ENCODE data around the gene OBSL1.

OBSL1 gene

DNA sequence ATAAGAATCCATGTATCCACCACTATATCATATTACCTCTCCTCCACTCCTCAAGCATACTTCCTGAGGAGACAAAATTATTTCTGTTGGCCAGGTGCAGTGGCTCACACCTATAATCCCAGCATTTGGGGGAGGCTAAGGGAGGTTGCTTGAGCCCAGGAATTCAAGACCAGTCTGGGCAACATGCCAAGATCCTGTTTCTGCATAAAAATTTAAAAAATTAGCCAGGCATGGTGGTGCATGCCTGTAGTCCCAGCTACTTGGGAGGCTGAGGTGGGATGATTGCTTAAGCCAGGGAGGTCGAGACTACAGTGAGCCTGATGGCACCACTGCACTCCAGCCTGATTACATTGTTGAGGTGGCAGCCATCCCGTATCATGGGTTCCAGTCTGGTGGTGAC, 10.0 kb upstream of the OBSL1 start:
- TF ChIP-seq POLR2AphosphoS5 (IDR thresholded peaks at IDR 0.05; ENCODE audit: borderline replicate concordance, low read depth, low read length) = no peak
- no peak for TF ChIP-seq EZH2 (IDR thresholded peaks at IDR 0.05)
- TF ChIP-seq FOXP2 (optimal IDR thresholded peaks at IDR 0.05; ENCODE audit: control extremely low read depth, extremely low read length, insufficient read depth) = no peak
- H3K4me3 ChIP-seq = no peak overlapping the region
- DNase-seq (ENCODE audit: low read depth, low spot score) = no peak
- no peak overlapping the region for H3K9ac ChIP-seq (ENCODE audit: insufficient read length)
- H3K36me3 ChIP-seq (ENCODE audit: insufficient read depth, low read length) = no peaks in the 10 kb centered on the region
- H3K27ac ChIP-seq = no peak overlapping the region
- no peaks in the 10 kb centered on the region for H3K9me3 ChIP-seq (ENCODE audit: low read depth, low read length)

DNA sequence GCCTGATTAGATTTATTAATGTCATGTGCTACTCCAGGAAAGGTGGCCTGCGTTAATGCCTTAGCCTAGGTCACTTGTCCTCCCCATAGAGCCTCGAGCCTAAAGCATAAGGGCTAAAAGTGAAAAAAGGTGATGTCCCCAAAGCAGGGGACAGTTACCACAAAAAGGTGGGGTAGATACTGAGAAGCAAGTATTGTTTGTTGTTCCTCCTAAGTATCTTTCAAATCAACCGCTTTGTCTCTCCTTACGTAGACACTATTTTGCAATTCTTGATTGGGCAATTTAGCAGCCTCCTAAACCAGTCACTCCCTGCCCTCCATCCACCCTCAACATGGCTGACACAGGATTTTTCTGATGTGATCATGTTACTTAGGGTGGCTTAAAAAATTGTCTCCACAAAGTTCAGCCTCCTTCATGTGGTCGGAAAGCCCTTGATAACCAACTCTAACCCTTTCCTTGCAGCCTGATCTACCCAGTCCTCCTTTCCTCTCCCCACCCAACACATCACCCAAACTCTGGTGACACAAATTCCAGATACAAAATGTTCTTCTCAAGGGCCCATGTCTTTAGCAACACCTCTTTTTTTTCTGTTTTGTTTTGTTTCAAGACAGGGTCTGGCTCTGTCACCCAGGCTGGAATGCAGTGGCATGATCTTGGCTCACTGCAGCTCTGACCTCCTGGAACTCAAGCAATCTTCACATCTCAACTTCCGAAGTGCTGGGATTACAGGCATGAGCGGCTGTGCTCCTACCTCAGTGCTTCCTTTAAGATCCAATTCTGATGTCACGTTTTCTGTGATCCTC, 7.7 kb upstream of the OBSL1 start:
- DNase-seq (ENCODE audit: low read depth, low spot score) = no peak

DNA sequence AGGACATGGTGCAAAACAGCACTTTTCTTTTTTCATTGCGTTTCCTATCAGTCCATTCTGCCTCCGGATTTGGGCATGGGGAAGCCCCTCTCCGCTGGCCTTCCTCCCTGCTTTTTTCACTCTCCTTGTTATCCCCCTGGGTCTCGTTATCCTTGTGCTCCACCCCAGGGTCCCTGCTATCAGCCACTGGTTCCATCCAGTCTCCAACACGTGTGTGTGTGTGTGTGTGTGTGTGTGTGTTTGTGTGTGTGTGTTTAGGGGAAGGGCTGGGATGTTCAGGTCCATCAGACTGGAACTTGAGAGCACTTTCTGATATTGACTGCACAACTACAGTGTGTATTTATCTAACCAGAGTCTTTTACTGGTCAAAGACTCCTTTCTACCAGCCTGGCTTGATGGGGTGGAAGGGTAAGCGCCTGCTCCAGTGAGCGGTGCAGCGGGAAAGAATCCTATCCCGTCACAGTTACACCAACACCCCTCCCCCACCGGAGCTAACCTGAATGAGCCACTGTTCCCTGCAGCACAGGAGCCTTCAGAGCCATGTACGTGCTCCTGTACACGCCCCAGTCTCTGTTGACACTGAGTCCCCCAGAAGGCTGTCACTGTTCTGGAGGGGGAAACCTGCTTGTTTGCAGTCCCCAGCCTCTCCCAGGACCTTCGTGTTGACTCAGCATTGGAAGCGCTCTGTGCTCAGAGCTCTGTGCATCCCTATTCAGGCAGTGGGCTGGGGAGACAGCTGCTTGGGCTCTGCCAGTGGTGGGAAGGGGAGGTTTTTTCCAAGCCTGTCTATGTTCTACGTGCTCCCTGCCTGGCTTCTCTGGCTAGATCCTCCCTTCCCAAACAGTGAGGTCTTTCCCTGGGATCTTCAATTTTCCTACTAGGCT, 5.4 kb upstream of the OBSL1 start:
- Histone ChIP-seq H3K4me3 (no peak overlapping the region), H3K9ac (ENCODE audit: insufficient read length) (no peak overlapping the region), H3K9me3 (ENCODE audit: low read depth, low read length) (no peaks in the 10 kb centered on the region), H3K27ac (no peak overlapping the region), H3K36me3 (ENCODE audit: insufficient read depth, low read length) (no peaks in the 10 kb centered on the region)
- no peak for DNase-seq (ENCODE audit: low read depth, low spot score)
- TF ChIP-seq EZH2 (IDR thresholded peaks at IDR 0.05) (no peak), POLR2AphosphoS5 (IDR thresholded peaks at IDR 0.05; ENCODE audit: borderline replicate concordance, low read depth, low read length) (no peak), FOXP2 (optimal IDR thresholded peaks at IDR 0.05; ENCODE audit: control extremely low read depth, extremely low read length, insufficient read depth) (no peak)

More for the DNA sequence above, 7.7 kb upstream of the OBSL1 start:
- Histone ChIP-seq H3K9me3 (ENCODE audit: low read depth, low read length) (no peaks in the 10 kb centered on the region), H3K36me3 (ENCODE audit: insufficient read depth, low read length) (no peaks in the 10 kb centered on the region), H3K4me3 (no peak overlapping the region), H3K9ac (ENCODE audit: insufficient read length) (no peak overlapping the region), H3K27ac (no peak overlapping the region)
- TF ChIP-seq POLR2AphosphoS5 (IDR thresholded peaks at IDR 0.05; ENCODE audit: borderline replicate concordance, low read depth, low read length) = no peak
- TF ChIP-seq EZH2 (IDR thresholded peaks at IDR 0.05) = no peak
- TF ChIP-seq FOXP2 (optimal IDR thresholded peaks at IDR 0.05; ENCODE audit: control extremely low read depth, extremely low read length, insufficient read depth) = no peak

DNA sequence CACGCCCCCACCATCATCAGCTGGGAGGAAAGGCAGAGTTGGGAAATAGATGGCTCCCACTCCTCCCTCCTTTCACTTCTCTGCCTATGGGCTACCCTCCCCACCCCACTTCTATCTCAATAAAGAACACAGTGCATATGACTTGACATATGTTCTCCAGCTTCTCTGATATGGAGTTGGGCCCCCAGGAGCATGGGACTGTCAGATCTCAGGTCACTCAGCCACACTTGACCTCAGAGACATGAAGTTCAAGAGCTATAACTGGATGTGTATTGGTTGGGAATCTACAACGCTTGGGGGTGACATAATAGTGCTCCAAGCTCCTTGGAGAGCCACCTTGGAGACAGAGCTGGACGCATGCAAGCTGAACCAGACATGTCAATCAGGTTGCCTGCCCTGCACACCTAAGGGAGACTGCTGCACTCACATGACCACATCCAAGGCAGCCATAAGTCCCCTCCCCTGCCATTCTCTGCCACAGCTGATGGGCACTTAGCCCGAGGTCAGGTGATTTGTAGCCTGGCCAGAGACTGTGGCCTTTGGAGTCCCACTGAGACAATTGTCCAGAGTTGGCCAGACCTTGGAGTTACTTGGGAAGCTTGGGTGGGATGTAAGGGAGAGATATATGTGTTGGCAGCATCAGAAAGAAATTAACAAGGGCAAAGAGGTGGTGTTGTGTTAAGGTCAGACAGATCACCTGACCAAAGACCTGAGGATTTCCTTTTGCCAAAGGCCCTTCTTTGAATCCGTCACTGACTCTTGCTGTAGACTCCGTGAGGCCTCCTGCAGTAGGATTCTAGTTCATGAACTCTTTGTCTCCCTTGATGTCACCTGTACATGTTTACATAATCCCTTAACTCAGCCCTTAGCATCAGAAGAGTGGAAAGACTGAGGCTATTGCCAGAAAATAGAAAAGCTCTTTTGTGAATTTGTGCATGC, 4.5 kb upstream of the OBSL1 start:
- no peaks in the 10 kb centered on the region for H3K9me3 ChIP-seq (ENCODE audit: low read depth, low read length)
- TF ChIP-seq POLR2AphosphoS5 (IDR thresholded peaks at IDR 0.05; ENCODE audit: borderline replicate concordance, low read depth, low read length) (no peak), FOXP2 (optimal IDR thresholded peaks at IDR 0.05; ENCODE audit: control extremely low read depth, extremely low read length, insufficient read depth) (no peak), EZH2 (IDR thresholded peaks at IDR 0.05) (no peak)
- DNase-seq (ENCODE audit: low read depth, low spot score) = no peak
- no peak overlapping the region for H3K4me3 ChIP-seq
- H3K36me3 ChIP-seq (ENCODE audit: insufficient read depth, low read length) = no peaks in the 10 kb centered on the region
- no peak overlapping the region for H3K9ac ChIP-seq (ENCODE audit: insufficient read length)
- H3K27ac ChIP-seq = no peak overlapping the region

DNA sequence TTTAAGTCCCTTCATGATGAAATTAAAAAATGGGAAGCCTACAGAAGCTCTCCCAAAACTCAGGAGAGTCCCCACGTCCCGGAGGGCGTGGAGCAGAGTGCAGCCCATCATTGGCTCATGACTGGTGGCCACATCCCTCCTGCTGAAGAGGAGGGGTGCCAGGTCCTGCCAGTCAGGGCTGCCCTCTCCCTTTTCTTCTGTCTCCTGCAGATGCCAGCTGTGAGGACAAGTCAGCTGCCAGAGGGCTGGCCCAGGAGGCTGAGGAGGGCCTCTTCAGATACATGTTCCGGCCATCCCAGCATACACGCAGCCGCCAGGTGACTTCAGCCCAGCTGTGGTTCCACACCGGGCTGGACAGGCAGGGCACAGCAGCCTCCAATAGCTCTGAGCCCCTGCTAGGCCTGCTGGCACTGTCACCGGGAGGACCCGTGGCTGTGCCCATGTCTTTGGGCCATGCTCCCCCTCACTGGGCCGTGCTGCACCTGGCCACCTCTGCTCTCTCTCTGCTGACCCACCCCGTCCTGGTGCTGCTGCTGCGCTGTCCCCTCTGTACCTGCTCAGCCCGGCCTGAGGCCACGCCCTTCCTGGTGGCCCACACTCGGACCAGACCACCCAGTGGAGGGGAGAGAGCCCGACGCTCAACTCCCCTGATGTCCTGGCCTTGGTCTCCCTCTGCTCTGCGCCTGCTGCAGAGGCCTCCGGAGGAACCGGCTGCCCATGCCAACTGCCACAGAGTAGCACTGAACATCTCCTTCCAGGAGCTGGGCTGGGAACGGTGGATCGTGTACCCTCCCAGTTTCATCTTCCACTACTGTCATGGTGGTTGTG, 3.4 kb upstream of the OBSL1 start:
- H3K9me3 ChIP-seq (ENCODE audit: low read depth, low read length) = no peaks in the 10 kb centered on the region
- H3K36me3 ChIP-seq (ENCODE audit: insufficient read depth, low read length) = no peaks in the 10 kb centered on the region
- no peak overlapping the region for H3K27ac ChIP-seq
- TF ChIP-seq EZH2 (IDR thresholded peaks at IDR 0.05) (no peak), POLR2AphosphoS5 (IDR thresholded peaks at IDR 0.05; ENCODE audit: borderline replicate concordance, low read depth, low read length) (no peak), FOXP2 (optimal IDR thresholded peaks at IDR 0.05; ENCODE audit: control extremely low read depth, extremely low read length, insufficient read depth) (no peak)
- no peak for DNase-seq (ENCODE audit: low read depth, low spot score)
- H3K9ac ChIP-seq (ENCODE audit: insufficient read length) = no peak overlapping the region
- no peak overlapping the region for H3K4me3 ChIP-seq

DNA sequence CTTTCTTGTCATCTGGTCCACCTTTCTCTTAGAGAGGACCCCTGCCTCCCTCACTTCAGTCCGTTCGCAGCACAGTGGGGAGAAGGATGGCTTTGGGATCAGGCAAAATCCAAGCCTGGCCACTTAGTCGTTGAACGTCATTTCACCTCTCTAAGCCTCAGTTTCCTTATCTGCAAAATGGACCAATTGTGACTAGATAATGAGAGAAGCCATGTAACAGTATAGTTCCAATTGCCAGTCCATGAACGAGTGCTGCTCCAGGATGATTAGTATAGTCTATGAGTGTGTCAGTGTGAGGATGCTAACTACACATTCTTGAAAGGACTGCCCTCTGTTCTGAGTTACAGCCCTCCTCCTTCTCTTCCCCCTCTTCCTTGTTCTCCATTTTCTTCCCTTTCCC, 1.8 kb upstream of the OBSL1 start:
- H3K36me3 ChIP-seq (ENCODE audit: insufficient read depth, low read length) = no peaks in the 10 kb centered on the region
- DNase-seq (ENCODE audit: low read depth, low spot score) = no peak

More for the DNA sequence above, 1.8 kb upstream of the OBSL1 start:
- no peak overlapping the region for H3K27ac ChIP-seq
- H3K4me3 ChIP-seq = no peak overlapping the region
- no peak for TF ChIP-seq POLR2AphosphoS5 (IDR thresholded peaks at IDR 0.05; ENCODE audit: borderline replicate concordance, low read depth, low read length)
- TF ChIP-seq FOXP2 (optimal IDR thresholded peaks at IDR 0.05; ENCODE audit: control extremely low read depth, extremely low read length, insufficient read depth) = no peak
- TF ChIP-seq EZH2 (IDR thresholded peaks at IDR 0.05) = no peak
- no peaks in the 10 kb centered on the region for H3K9me3 ChIP-seq (ENCODE audit: low read depth, low read length)
- H3K9ac ChIP-seq (ENCODE audit: insufficient read length) = no peak overlapping the region

All from SK-N-MC (cell line).